Camera-type eye (tissue), 1 donor: ENCODE results near the gene RASL11B. TPM values are rescaled to one million over a fixed set of nuclear protein-coding genes. Genes with fewer than 3 reads are reported as not detected.

ENCODE experiments used
- total RNA-seq: library from RNA; depleted of rRNA; stranded (reverse); fragments of >200 nt; gene quantifications from one replicate; pipeline ENCODE4 v1.2.3, GENCODE V29; 2014

Gene RASL11B
- total RNA-seq, result 11.5 TPM

GRCh38 chr4:52861879-52862616 lies at the start of gene RASL11B:
RASL11B (plus strand) TSS chr4:52862317; CDS start chr4:52862508, 191 bp downstream.

Other genes with a start within 250 kb of the RASL11B start
- gene USP46, start 203.0 kb upstream of the RASL11B start, total RNA-seq, result 33.5 TPM
- gene ERVMER34-1, start 110.9 kb upstream of the RASL11B start, total RNA-seq, result 0.60 TPM